GM19025 (cell line): ENCODE results near the gene CT45A5.
A peak's percentile ranks its signal among the peaks of the same experiment; 100 is the strongest.
"Not testable (repeated sequence)": the region's sequence is repeated elsewhere in the genome, so short reads cannot be mapped to it uniquely, and the experiment has no call there.

Experiments
- ATAC-seq: cut with Tn5 transposase; IDR thresholded peaks from one replicate; pipeline ENCODE4 v1.9.1; 2021; ENCODE audit warnings: mild to moderate bottlenecking, low read depth, moderate library complexity; ENCODE audit not compliant: unreplicated experiment

The CT45A5 gene

GRCh38 chrX:135785403-135785802, at the start of gene CT45A5:
Gene CT45A5 (minus strand): TSS chrX:135785503. CDS start chrX:135781729, 3,774 bp downstream.
- not testable (repeated sequence) for ATAC-seq

- ATAC-seq, result not testable (repeated sequence)
Measured at GRCh38 chrX:135819912-135820311, 34.6 kb upstream of the CT45A5 start, which contains the start of gene CT45A2. Gene CT45A2 (minus strand): TSS chrX:135820012. CDS start chrX:135816265, 3,747 bp downstream.

GRCh38 chrX:135802687-135803086, 17.4 kb upstream of the CT45A5 start, which contains the start of gene CT45A6:
Gene CT45A6 (minus strand): TSS chrX:135802787. CDS start chrX:135798993, 3,794 bp downstream.
- not testable (repeated sequence) for ATAC-seq

GRCh38 chrX:135768091-135768490, 17.2 kb downstream of the CT45A5 start, which contains the start of gene CT45A3:
Gene CT45A3 (minus strand): TSS chrX:135768191. CDS start chrX:135764444, 3,747 bp downstream.
- ATAC-seq, result not testable (repeated sequence)

- not testable (repeated sequence) for ATAC-seq
Measured at GRCh38 chrX:135744739-135745138, 40.6 kb downstream of the CT45A5 start.

GRCh38 chrX:135741192-135741715, 44.0 kb downstream of the CT45A5 start:
- ATAC-seq, result no peak

GRCh38 chrX:135740681-135741149, 44.6 kb downstream of the CT45A5 start:
- peak; percentile 53 for ATAC-seq

- ATAC-seq, result no peak
Measured at GRCh38 chrX:135737366-135738071, 47.8 kb downstream of the CT45A5 start.

- ATAC-seq, result not testable (repeated sequence)
Measured at GRCh38 chrX:135734666-135735065, 50.6 kb downstream of the CT45A5 start.
